Uterus (tissue), 2 donors: ENCODE results near the gene LRG1.

Experiments used
- POLR2A ChIP-seq, 2 donors: fragments of 450-650 bp; IDR thresholded peaks; one replicate each; pipeline ENCODE4 v1.6.1; 2016; ENCODE audit warnings: antibody characterized with exemption in 2 of 2, mild to moderate bottlenecking in 1 of 2, moderate library complexity in 1 of 2
- TF ChIP-seq, protein P1 (sequence below), 4 experiments: fragments of 200-600 bp in 2 of 4; fragments of 450-650 bp in 2 of 4; sonication (generic) in 2 of 4; IDR thresholded peaks; one replicate each; pipeline ENCODE4 v1.5.1; 2016 to 2019; ENCODE audit warnings: antibody characterized with exemption in 4 of 4, mild to moderate bottlenecking in 2 of 4, moderate library complexity in 1 of 4

DNA sequence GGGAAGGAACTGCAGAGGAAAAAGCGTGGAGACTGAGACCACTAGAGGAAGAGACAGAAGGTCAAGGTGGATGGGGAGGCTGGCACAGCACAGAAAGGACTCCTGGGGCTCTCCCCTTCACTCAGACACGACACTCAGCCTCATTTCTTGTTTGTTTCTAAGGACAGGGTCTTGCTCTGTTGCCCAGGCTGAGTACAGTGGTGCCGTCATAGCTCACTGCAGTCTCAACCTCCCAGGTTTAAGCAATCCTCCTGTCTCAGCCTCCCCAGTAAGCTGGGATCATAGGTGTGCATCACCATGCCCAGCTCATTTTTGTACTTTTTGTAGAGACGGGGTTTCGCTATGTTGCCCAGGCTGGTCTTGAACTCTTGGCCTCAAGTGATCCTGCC, 31.1 kb upstream of the LRG1 start:
- TF ChIP-seq POLR2A (IDR thresholded peaks at IDR 0.05), result no peak
- TF ChIP-seq, protein P1, sequence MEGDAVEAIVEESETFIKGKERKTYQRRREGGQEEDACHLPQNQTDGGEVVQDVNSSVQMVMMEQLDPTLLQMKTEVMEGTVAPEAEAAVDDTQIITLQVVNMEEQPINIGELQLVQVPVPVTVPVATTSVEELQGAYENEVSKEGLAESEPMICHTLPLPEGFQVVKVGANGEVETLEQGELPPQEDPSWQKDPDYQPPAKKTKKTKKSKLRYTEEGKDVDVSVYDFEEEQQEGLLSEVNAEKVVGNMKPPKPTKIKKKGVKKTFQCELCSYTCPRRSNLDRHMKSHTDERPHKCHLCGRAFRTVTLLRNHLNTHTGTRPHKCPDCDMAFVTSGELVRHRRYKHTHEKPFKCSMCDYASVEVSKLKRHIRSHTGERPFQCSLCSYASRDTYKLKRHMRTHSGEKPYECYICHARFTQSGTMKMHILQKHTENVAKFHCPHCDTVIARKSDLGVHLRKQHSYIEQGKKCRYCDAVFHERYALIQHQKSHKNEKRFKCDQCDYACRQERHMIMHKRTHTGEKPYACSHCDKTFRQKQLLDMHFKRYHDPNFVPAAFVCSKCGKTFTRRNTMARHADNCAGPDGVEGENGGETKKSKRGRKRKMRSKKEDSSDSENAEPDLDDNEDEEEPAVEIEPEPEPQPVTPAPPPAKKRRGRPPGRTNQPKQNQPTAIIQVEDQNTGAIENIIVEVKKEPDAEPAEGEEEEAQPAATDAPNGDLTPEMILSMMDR (IDR thresholded peaks at IDR 0.05), result no peak
